B cell (primary cell): ENCODE measurements around the gene PARVB. TPM values are rescaled to one million over a fixed set of nuclear protein-coding genes. Genes with fewer than 3 reads are reported as not detected.
A peak's percentile ranks its signal among the peaks of the same experiment; 100 is the strongest.

ENCODE experiments used
- ATAC-seq: fragments of 200-7000 bp; cut with Tn5 transposase; one replicate; pipeline ENCODE4 v1.10.0; 2021; ENCODE audit warnings: low read depth, mild to moderate bottlenecking, moderate number of reproducible peaks, moderate library complexity
- CTCF ChIA-PET: fragments of 350-600 bp; sonication (Branson Sonifier 250); formaldehyde crosslinking; loops from one replicate; lab custom pipeline; 2021; ENCODE audit warnings: antibody characterized with exemption, inconsistent platforms; lab: Charles Lee
- POLR2A ChIA-PET: fragments of 350-600 bp; sonication (Branson Sonifier 250); formaldehyde crosslinking; loops from one replicate; lab custom pipeline; 2021; ENCODE audit warnings: antibody characterized with exemption; lab: Charles Lee
- DNase-seq: peaks from one replicate; pipeline ENCODE4 v3.0.0; 2013
- H2AFZ ChIP-seq: 2 replicates; pipeline ENCODE4 v1.6.1; 2012; ENCODE audit warnings: mild to moderate bottlenecking, low read depth, low read length; ENCODE audit not compliant: insufficient read depth, poor library complexity, severe bottlenecking
- H3K27ac ChIP-seq, 2 donors: 1 replicate in 1 of 2; 2 replicates in 1 of 2; pipeline ENCODE4 v1.5.1; 2012 to 2013; ENCODE audit warnings: low read length in 2 of 2, mild to moderate bottlenecking in 2 of 2, moderate library complexity in 1 of 2
- H3K27me3 ChIP-seq, 4 experiments: fragments of 200-600 bp in 1 of 4; sonication (generic) in 1 of 4; replicated peaks in 1 of 4; 1 replicate in 2 of 4; 2 replicates in 2 of 4; pipeline versions ENCODE4 v1.6.1 to v1.7.0; 2013 to 2016; ENCODE audit warnings: low read length in 3 of 4, mild to moderate bottlenecking in 2 of 4, mixed read lengths in 1 of 4, moderate library complexity in 1 of 4; ENCODE audit not compliant: insufficient read depth in 4 of 4, control insufficient read depth in 3 of 4; ENCODE audit errors: control extremely low read depth in 1 of 4
- H3K36me3 ChIP-seq, 2 experiments: replicated peaks in 1 of 2; 1 replicate in 1 of 2; 2 replicates in 1 of 2; pipeline versions ENCODE4 v1.6.1 to v1.7.1; 2013; ENCODE audit warnings: low read length in 1 of 2; ENCODE audit not compliant: insufficient read depth in 2 of 2, control insufficient read depth in 1 of 2; ENCODE audit errors: control extremely low read depth in 1 of 2, extremely low read depth in 1 of 2
- H3K4me1 ChIP-seq, 2 donors: fragments of 200-600 bp in 1 of 2; sonication (generic) in 1 of 2; 1 replicate in 1 of 2; 2 replicates in 1 of 2; pipeline versions ENCODE4 v1.5.1 to v1.6.1; 2013 to 2017; ENCODE audit warnings: low read length in 2 of 2; ENCODE audit not compliant: control insufficient read depth in 2 of 2, insufficient read depth in 2 of 2
- H3K4me2 ChIP-seq: replicated peaks from 2 replicates; pipeline ENCODE3; 2012; ENCODE audit warnings: mild to moderate bottlenecking, low read depth, low read length; ENCODE audit not compliant: poor library complexity, severe bottlenecking
- H3K4me3 ChIP-seq, 5 experiments: fragments of 200-600 bp in 1 of 5; sonication (generic) in 1 of 5; 1 replicate in 3 of 5; 2 replicates in 2 of 5; pipeline versions ENCODE4 v1.5.1 to v1.7.0; 2011 to 2016; ENCODE audit warnings: low read length in 4 of 5, mild to moderate bottlenecking in 4 of 5, low read depth in 2 of 5, control low read depth in 1 of 5, moderate library complexity in 1 of 5; ENCODE audit not compliant: insufficient read depth in 1 of 5; ENCODE audit errors: control extremely low read depth in 1 of 5, extremely low read depth in 1 of 5
- H3K79me2 ChIP-seq: fragments of 200-600 bp; sonication (generic); one replicate; pipeline ENCODE4 v1.6.0; 2016; ENCODE audit warnings: low read length; ENCODE audit not compliant: control insufficient read depth, insufficient read depth
- H3K9ac ChIP-seq: fragments of 200-600 bp; sonication (generic); 2 replicates; pipeline ENCODE4 v1.6.1; 2017; ENCODE audit warnings: mild to moderate bottlenecking, low read length, moderate library complexity
- H3K9me3 ChIP-seq, 3 donors: one replicate each; pipeline versions ENCODE4 v1.6.1 to v1.7.1; 2013; ENCODE audit warnings: low read length in 2 of 3; ENCODE audit not compliant: control insufficient read depth in 2 of 3, insufficient read depth in 1 of 3; ENCODE audit errors: control extremely low read depth in 1 of 3
- H4K20me1 ChIP-seq: 2 replicates; pipeline ENCODE4 v1.6.0; 2012; ENCODE audit warnings: mild to moderate bottlenecking, low read length; ENCODE audit not compliant: insufficient read depth, control insufficient read depth, poor library complexity, severe bottlenecking
- H3K27ac Mint-ChIP-seq: one replicate; pipeline ENCODE4 v1.8.0; 2021; ENCODE audit warnings: mixed read lengths
- H3K27me3 Mint-ChIP-seq: one replicate; pipeline ENCODE4 v1.8.0; 2021; ENCODE audit warnings: mixed read lengths
- H3K4me1 Mint-ChIP-seq: one replicate; pipeline ENCODE4 v1.8.0; 2021; ENCODE audit warnings: mixed read lengths
- H3K4me3 Mint-ChIP-seq: one replicate; pipeline ENCODE4 v1.8.0; 2021; ENCODE audit warnings: mixed read lengths
- H3K9me3 Mint-ChIP-seq: one replicate; pipeline ENCODE4 v1.8.0; 2022; ENCODE audit warnings: mixed read lengths; ENCODE audit not compliant: insufficient read depth
- CTCF ChIP-seq: fragments of 200-600 bp; IDR thresholded peaks from one replicate; pipeline ENCODE4 v1.8.0; 2022; ENCODE audit warnings: antibody characterized with exemption, mild to moderate bottlenecking
- EZH2 ChIP-seq: IDR thresholded peaks from 2 replicates; pipeline ENCODE4 v1.6.1; 2012; ENCODE audit warnings: borderline replicate concordance, low read depth, mild to moderate bottlenecking, moderate library complexity, low read length; ENCODE audit not compliant: insufficient read depth, poor library complexity, severe bottlenecking
- WGBS: methylation state at CpG from one replicate; pipeline ENCODE4 v1.1.5; 2013; ENCODE audit warnings: missing lambda C conversion rate; ENCODE audit not compliant: insufficient coverage; 5-methylcytosine and 5-hydroxymethylcytosine counted together
- intact Hi-C: fragments of 100-400 bp; cut with micrococcal nuclease; formaldehyde crosslinking; loops from one replicate; pipeline ENCODE4 v1.10.0; 2022
- polyA plus RNA-seq: library from polyadenylated mRNA; depleted of rRNA; stranded (reverse); fragments of >200 nt; gene quantifications from 2 replicates; pipeline ENCODE4 v1.2.3, GENCODE V29; 2012
- total RNA-seq, 2 donors: library from RNA; stranded (reverse); fragments of 120-200 nt in 1 of 2; gene quantifications; 1 replicate in 1 of 2; 2 replicates in 1 of 2; pipeline versions ENCODE4 v1.2.3 to v1.2.4, GENCODE V29; 2013 to 2022

Gene PARVB
- total and polyA plus RNA-seq, 2 donors (not counting 1 experiment from before 2014, with no cell fraction given): 48.0 to 49.4 TPM

- 3% methylated on average over 15 of the region's 17 CpGs for WGBS
- Mint-ChIP-seq H3K4me3 (peak overlapping the region; percentile 94), H3K27me3 (no peaks in the 10 kb centered on the region), H3K9me3 (no peaks in the 10 kb centered on the region), H3K27ac (peak overlapping the region; percentile 95), H3K4me1 (peaks cover 37% of the 10 kb centered on the region)
- peak overlapping the region; percentile 93 to 95 for H3K27ac ChIP-seq
- POLR2A ChIA-PET: interaction anchor here (1.0 to 2.3 kb wide), 5 partner anchors 9 to 155 kb away, joined by 3 to 28 read pairs (median 6); no protein-coding TSS in a partner anchor
- H3K27me3 ChIP-seq: no peaks in the 10 kb centered on the region
- intact Hi-C loops: loop anchor here (1.0 to 5.0 kb wide), 7 partner anchors 9 to 370 kb away; partner anchors contain the start of genes EFCAB6, PARVB, RTL6 and SAMM50
- peaks cover 19 to 39% of the 10 kb centered on the region in 2 donors for H3K4me1 ChIP-seq
- peak overlapping the region; percentile 87 for H3K9ac ChIP-seq
- H3K36me3 ChIP-seq: peaks cover 0 to 41% of the 10 kb centered on the region in 2 experiments
- no peaks in the 10 kb centered on the region for H3K9me3 ChIP-seq
- H4K20me1 ChIP-seq: peaks cover 8% of the 10 kb centered on the region
- CTCF ChIA-PET: interaction anchor here (0.5 to 4.2 kb wide), 8 partner anchors 10 to 444 kb away, joined by 3 to 22 read pairs (median 6); no protein-coding TSS in a partner anchor
- peak overlapping the region; percentile 93 for H3K4me2 ChIP-seq
- peak; percentile 8 for ATAC-seq
- no peak for DNase-seq
- peak overlapping the region; percentile 70 to 98 (median 92) for H3K4me3 ChIP-seq
- TF ChIP-seq EZH2 (no peak), CTCF (no peak)
- peaks cover 65% of the 10 kb centered on the region for H3K79me2 ChIP-seq
- H2AFZ ChIP-seq: peak overlapping the region; percentile 82
These were observed 157.9 kb downstream of the PARVB start for GRCh38 chr22:44181912-44182587.
